Gastroesophageal sphincter (tissue), 3 donors: ENCODE measurements around the gene NTN5.
"Not testable (repeated sequence)": the region's sequence is repeated elsewhere in the genome, so short reads cannot be mapped to it uniquely, and the experiment has no call there.

ENCODE experiments used
- EP300 ChIP-seq: sonication (generic); formaldehyde crosslinking; IDR thresholded peaks from one replicate; pipeline ENCODE4 v1.6.1; 2017; ENCODE audit warnings: antibody characterized with exemption, mild to moderate bottlenecking
- POLR2A ChIP-seq, 2 donors: fragments of 450-650 bp; IDR thresholded peaks; one replicate each; pipeline ENCODE4 v1.6.1; 2017; ENCODE audit warnings: antibody characterized with exemption in 2 of 2, mild to moderate bottlenecking in 2 of 2, moderate library complexity in 1 of 2
- POLR2AphosphoS5 ChIP-seq: sonication (generic); formaldehyde crosslinking; IDR thresholded peaks from one replicate; pipeline ENCODE4 v1.6.1; 2017; ENCODE audit warnings: antibody characterized with exemption
- TF ChIP-seq, protein P1 (sequence below), 4 experiments: fragments of 200-600 bp in 2 of 4; fragments of 450-650 bp in 2 of 4; sonication (generic) in 1 of 4; IDR thresholded peaks; one replicate each; pipeline ENCODE4 v1.5.1; 2017 to 2019; ENCODE audit warnings: antibody characterized with exemption in 4 of 4, mild to moderate bottlenecking in 2 of 4, moderate library complexity in 2 of 4

DNA sequence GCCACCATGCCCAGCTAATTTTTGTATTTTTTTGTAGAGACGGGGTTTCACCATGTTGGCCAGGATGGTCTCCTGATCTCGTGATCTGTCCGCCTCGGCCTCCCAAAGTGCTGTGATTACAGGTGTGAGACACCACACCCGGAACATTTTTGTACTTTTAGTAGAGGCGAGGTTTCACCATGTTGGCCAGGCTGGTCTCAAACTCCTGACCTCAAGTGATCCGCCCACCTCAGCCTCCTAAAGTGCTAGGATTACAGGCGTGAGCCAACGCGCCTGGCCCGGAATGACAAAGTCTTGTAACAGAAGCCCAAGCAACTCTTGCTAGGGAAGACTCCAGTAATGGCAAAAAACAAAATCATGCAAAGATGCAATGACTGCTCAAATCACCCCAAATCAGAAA lies 40.5 kb downstream of the NTN5 start:
- TF ChIP-seq, protein P1, sequence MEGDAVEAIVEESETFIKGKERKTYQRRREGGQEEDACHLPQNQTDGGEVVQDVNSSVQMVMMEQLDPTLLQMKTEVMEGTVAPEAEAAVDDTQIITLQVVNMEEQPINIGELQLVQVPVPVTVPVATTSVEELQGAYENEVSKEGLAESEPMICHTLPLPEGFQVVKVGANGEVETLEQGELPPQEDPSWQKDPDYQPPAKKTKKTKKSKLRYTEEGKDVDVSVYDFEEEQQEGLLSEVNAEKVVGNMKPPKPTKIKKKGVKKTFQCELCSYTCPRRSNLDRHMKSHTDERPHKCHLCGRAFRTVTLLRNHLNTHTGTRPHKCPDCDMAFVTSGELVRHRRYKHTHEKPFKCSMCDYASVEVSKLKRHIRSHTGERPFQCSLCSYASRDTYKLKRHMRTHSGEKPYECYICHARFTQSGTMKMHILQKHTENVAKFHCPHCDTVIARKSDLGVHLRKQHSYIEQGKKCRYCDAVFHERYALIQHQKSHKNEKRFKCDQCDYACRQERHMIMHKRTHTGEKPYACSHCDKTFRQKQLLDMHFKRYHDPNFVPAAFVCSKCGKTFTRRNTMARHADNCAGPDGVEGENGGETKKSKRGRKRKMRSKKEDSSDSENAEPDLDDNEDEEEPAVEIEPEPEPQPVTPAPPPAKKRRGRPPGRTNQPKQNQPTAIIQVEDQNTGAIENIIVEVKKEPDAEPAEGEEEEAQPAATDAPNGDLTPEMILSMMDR (IDR thresholded peaks at IDR 0.05), result not testable (repeated sequence)
- TF ChIP-seq POLR2A (IDR thresholded peaks at IDR 0.05); POLR2AphosphoS5; EP300: not testable (repeated sequence)
